Activated CD8-positive, alpha-beta memory T cell treated with anti-CD3 and anti-CD28 coated beads for 1 hour (primary cell): Measurements from ENCODE around the gene KLHDC7A.
"Not testable (repeated sequence)": the region's sequence is repeated elsewhere in the genome, so short reads cannot be mapped to it uniquely, and the experiment has no call there.

Experiments used
- DNase-seq, 2 donors: peaks; one replicate each; pipeline ENCODE4 v3.0.0-alpha.2; 2020; ENCODE audit warnings: low read depth in 1 of 2; ENCODE audit errors: extremely low read depth in 1 of 2

KLHDC7A gene

GRCh38 chr1:18480315-18481189 is at the start of gene KLHDC7A:
Gene KLHDC7A, plus strand, starts transcription at chr1:18480930. Its CDS starts 52 bp downstream, at chr1:18480982.
- DNase-seq, result no peak

- no peak for DNase-seq
Observed at GRCh38 chr1:18434041-18434440, 46.7 kb upstream of the KLHDC7A start.

GRCh38 chr1:18440385-18441226 is 40.1 kb upstream of the KLHDC7A start:
- no peak for DNase-seq

GRCh38 chr1:18443587-18444520 is 36.9 kb upstream of the KLHDC7A start:
- DNase-seq, result no peak

GRCh38 chr1:18444563-18444962 is 36.2 kb upstream of the KLHDC7A start:
- DNase-seq, result no peak

- DNase-seq, result no peak
Observed at GRCh38 chr1:18446751-18447150, 34.0 kb upstream of the KLHDC7A start.

GRCh38 chr1:18447509-18448220 is 33.1 kb upstream of the KLHDC7A start:
- DNase-seq, result no peak

GRCh38 chr1:18448889-18449288 is 31.8 kb upstream of the KLHDC7A start:
- DNase-seq, result no peak

GRCh38 chr1:18452550-18452949 is 28.2 kb upstream of the KLHDC7A start:
- no peak for DNase-seq

GRCh38 chr1:18458133-18459092 is 22.3 kb upstream of the KLHDC7A start:
- no peak for DNase-seq

- no peak for DNase-seq
Observed at GRCh38 chr1:18461656-18462055, 19.1 kb upstream of the KLHDC7A start.

GRCh38 chr1:18462517-18462916 is 18.2 kb upstream of the KLHDC7A start:
- DNase-seq, result not testable (repeated sequence)

- DNase-seq, result no peak
Observed at GRCh38 chr1:18463063-18463462, 17.7 kb upstream of the KLHDC7A start.

- no peak for DNase-seq
Observed at GRCh38 chr1:18463984-18464664, 16.6 kb upstream of the KLHDC7A start.

- no peak for DNase-seq
Observed at GRCh38 chr1:18464665-18465050, 16.1 kb upstream of the KLHDC7A start.

GRCh38 chr1:18466676-18467075 is 14.1 kb upstream of the KLHDC7A start:
- no peak for DNase-seq

GRCh38 chr1:18468570-18468969 is 12.2 kb upstream of the KLHDC7A start:
- DNase-seq, result no peak

GRCh38 chr1:18469514-18469913 is 11.2 kb upstream of the KLHDC7A start:
- no peak for DNase-seq
